H1 (cell line): Measurements from ENCODE around the gene TCF19. TPM values are rescaled to one million over a fixed set of nuclear protein-coding genes. Genes with fewer than 3 reads are reported as not detected.

Experiments used
- CTCF ChIA-PET: fragments of 300-600 bp; sonication (Branson Sonifier 250); formaldehyde crosslinking; loops from one replicate; lab custom pipeline; 2021; ENCODE audit not compliant: partially characterized antibody; lab: Charles Lee
- POLR2A ChIA-PET: fragments of 300-600 bp; sonication (Branson Sonifier 250); formaldehyde crosslinking; loops from one replicate; lab custom pipeline; 2021; ENCODE audit warnings: inconsistent platforms; ENCODE audit not compliant: partially characterized antibody; lab: Charles Lee
- DNase-seq, 2 experiments: peaks; one replicate each; pipeline versions ENCODE4 v3.0.0 to v3.0.0-alpha.2; 2010 to 2022; ENCODE audit warnings: low spot score in 2 of 2, low read depth in 1 of 2, mixed read lengths in 1 of 2
- FAIRE-seq: peaks from 2 replicates; lab custom pipeline; 2011; peaks lifted over from hg19 to GRCh38; lab: Jason Lieb, UNC
- H2AFZ ChIP-seq: 2 replicates; pipeline ENCODE4 v1.8.1; 2012; ENCODE audit warnings: low read length, inconsistent platforms
- H2AK5ac ChIP-seq: 2 replicates; pipeline ENCODE4 v1.6.1; 2013; ENCODE audit warnings: low read depth, low read length
- H2BK120ac ChIP-seq: replicated peaks from 2 replicates; pipeline ENCODE3; 2013; ENCODE audit warnings: low read depth, low read length, inconsistent platforms
- H2BK12ac ChIP-seq: 2 replicates; pipeline ENCODE4 v1.6.1; 2013; ENCODE audit warnings: low read depth, low read length
- H2BK15ac ChIP-seq: 2 replicates; pipeline ENCODE4 v1.6.1; 2013; ENCODE audit warnings: low read length
- H2BK20ac ChIP-seq: 2 replicates; pipeline ENCODE4 v1.6.1; 2013; ENCODE audit warnings: low read length
- H2BK5ac ChIP-seq: 2 replicates; pipeline ENCODE4 v1.6.1; 2013; ENCODE audit warnings: low read depth, low read length
- H3K14ac ChIP-seq: 2 replicates; pipeline ENCODE4 v1.6.1; 2013; ENCODE audit warnings: inconsistent platforms; ENCODE audit not compliant: insufficient read length
- H3K18ac ChIP-seq: 2 replicates; pipeline ENCODE4 v1.6.1; 2013; ENCODE audit warnings: low read length; ENCODE audit errors: extremely low read depth
- H3K23ac ChIP-seq: 2 replicates; pipeline ENCODE4 v1.6.1; 2013; ENCODE audit warnings: inconsistent platforms; ENCODE audit not compliant: insufficient read length
- H3K23me2 ChIP-seq: 2 replicates; pipeline ENCODE4 v1.6.1; 2013; ENCODE audit warnings: low read depth, low read length
- H3K27ac ChIP-seq: 2 replicates; pipeline ENCODE4 v1.6.1; 2011; ENCODE audit warnings: low read depth, low read length, inconsistent platforms
- H3K27me3 ChIP-seq, 4 experiments: replicated peaks in 1 of 4; 1 replicate in 1 of 4; 2 replicates in 3 of 4; pipeline versions ENCODE4 v1.6.1 to v1.8.1; 2011 to 2013; ENCODE audit warnings: low read length in 3 of 4, mild to moderate bottlenecking in 3 of 4, inconsistent platforms in 2 of 4, mixed read lengths in 2 of 4, moderate library complexity in 1 of 4; ENCODE audit not compliant: control insufficient read depth in 3 of 4, insufficient read depth in 3 of 4; ENCODE audit errors: extremely low read depth in 1 of 4
- H3K36me3 ChIP-seq, 4 experiments: 2 replicates each; pipeline versions ENCODE4 v1.6.1 to v1.8.1; 2011 to 2013; ENCODE audit warnings: mild to moderate bottlenecking in 4 of 4, low read length in 3 of 4, moderate library complexity in 2 of 4, control low read depth in 1 of 4, inconsistent platforms in 1 of 4; ENCODE audit not compliant: insufficient read depth in 4 of 4, control insufficient read depth in 2 of 4
- H3K4ac ChIP-seq: replicated peaks from 2 replicates; pipeline ENCODE3; 2013; ENCODE audit warnings: low read length, low read depth, mixed read lengths, inconsistent platforms; ENCODE audit not compliant: insufficient read length
- H3K4me1 ChIP-seq, 4 experiments: replicated peaks in 1 of 4; 1 replicate in 1 of 4; 2 replicates in 3 of 4; pipeline versions ENCODE4 v1.6.1 to v1.8.1; 2011 to 2013; ENCODE audit warnings: low read length in 3 of 4, inconsistent platforms in 2 of 4, mixed read lengths in 1 of 4; ENCODE audit not compliant: insufficient read depth in 4 of 4, control insufficient read depth in 3 of 4
- H3K4me2 ChIP-seq, 2 experiments: 2 replicates each; pipeline versions ENCODE4 v1.6.1 to v1.8.1; 2011 to 2013; ENCODE audit warnings: low read depth in 2 of 2, low read length in 2 of 2, control low read depth in 1 of 2, inconsistent platforms in 1 of 2, mild to moderate bottlenecking in 1 of 2; ENCODE audit not compliant: insufficient read depth in 1 of 2
- H3K4me3 ChIP-seq, 4 experiments: fragments of 200-600, 300-600 bp in 1 of 4; sonication (generic), shearing (Covaris generic), sonication (Bioruptor Twin) in 1 of 4; 2 replicates each; pipeline versions ENCODE4 v1.5.1 to v1.8.1; 2011 to 2016; ENCODE audit warnings: low read length in 4 of 4, low read depth in 3 of 4, control low read depth in 2 of 4, inconsistent platforms in 2 of 4, mild to moderate bottlenecking in 2 of 4, mixed read lengths in 1 of 4, moderate library complexity in 1 of 4; ENCODE audit not compliant: insufficient read depth in 2 of 4; ENCODE audit errors: extremely low read depth in 1 of 4
- H3K56ac ChIP-seq: replicated peaks from 2 replicates; pipeline ENCODE3; 2013; ENCODE audit warnings: low read depth, mild to moderate bottlenecking, mixed read lengths, low read length, inconsistent platforms; ENCODE audit not compliant: insufficient read length
- H3K79me1 ChIP-seq: 2 replicates; pipeline ENCODE4 v1.6.1; 2013; ENCODE audit warnings: low read depth, low read length, control low read depth
- H3K79me2 ChIP-seq, 2 experiments: 2 replicates each; pipeline versions ENCODE4 v1.6.1 to v1.8.1; 2012 to 2013; ENCODE audit warnings: low read length in 2 of 2, mild to moderate bottlenecking in 2 of 2, inconsistent platforms in 1 of 2; ENCODE audit not compliant: insufficient read depth in 2 of 2, control insufficient read depth in 1 of 2
- H3K9ac ChIP-seq, 4 experiments: replicated peaks in 1 of 4; 1 replicate in 1 of 4; 2 replicates in 3 of 4; pipeline versions ENCODE4 v1.6.1 to v1.8.1; 2011 to 2013; ENCODE audit warnings: low read depth in 3 of 4, low read length in 3 of 4, control low read depth in 2 of 4, mild to moderate bottlenecking in 2 of 4, moderate library complexity in 2 of 4, inconsistent platforms in 1 of 4; ENCODE audit errors: extremely low read depth in 1 of 4
- H3K9me3 ChIP-seq, 2 experiments: 2 replicates each; pipeline versions ENCODE4 v1.6.1 to v1.8.1; 2012 to 2013; ENCODE audit warnings: mild to moderate bottlenecking in 2 of 2, moderate library complexity in 2 of 2, control low read depth in 1 of 2, inconsistent platforms in 1 of 2, low read depth in 1 of 2, low read length in 1 of 2, mixed read lengths in 1 of 2; ENCODE audit not compliant: insufficient read depth in 2 of 2
- H4K20me1 ChIP-seq, 2 experiments: replicated peaks in 1 of 2; 2 replicates each; pipeline versions ENCODE3 to v1.8.1; 2011 to 2013; ENCODE audit warnings: inconsistent platforms in 2 of 2, low read length in 2 of 2, mild to moderate bottlenecking in 1 of 2; ENCODE audit not compliant: insufficient read depth in 2 of 2, control insufficient read depth in 1 of 2
- H4K5ac ChIP-seq: 2 replicates; pipeline ENCODE4 v1.6.1; 2013; ENCODE audit warnings: low read length, low read depth, mixed read lengths, inconsistent platforms; ENCODE audit not compliant: insufficient read length
- H4K8ac ChIP-seq: 2 replicates; pipeline ENCODE4 v1.8.0; 2013; ENCODE audit warnings: mild to moderate bottlenecking, moderate library complexity, low read length, inconsistent platforms; ENCODE audit not compliant: insufficient read depth; ENCODE audit errors: extremely low read depth
- H4K91ac ChIP-seq: replicated peaks from 2 replicates; pipeline ENCODE3; 2013; ENCODE audit warnings: low read length, mixed read lengths, inconsistent platforms; ENCODE audit not compliant: insufficient read length
- BRCA1 ChIP-seq: IDR thresholded peaks from 2 replicates; pipeline ENCODE4 v1.6.1; 2012; ENCODE audit warnings: low read depth, low read length, improper control_type of control experiment
- whole genome bisulfite sequencing, 2 experiments: shearing (Covaris generic) in 1 of 2; methylation state at CpG; one replicate each; pipeline versions ENCODE4 v1.1.6 to v1.1.7; 2013 to 2015; ENCODE audit warnings: low lambda C conversion rate in 2 of 2, mixed read lengths in 2 of 2, inconsistent platforms in 1 of 2, low coverage in 1 of 2, missing lambda C conversion rate in 1 of 2; ENCODE audit not compliant: insufficient replicate concordance in 2 of 2, insufficient coverage in 1 of 2, insufficient read length in 1 of 2; ENCODE audit errors: extremely low coverage in 1 of 2, missing lambda C conversion rate in 1 of 2; 5-methylcytosine and 5-hydroxymethylcytosine counted together
- polyA plus RNA-seq, 7 experiments: library from polyadenylated mRNA; depleted of rRNA in 3 of 7; stranded (reverse) in 5 of 7; unstranded in 2 of 7; fragments of >200 nt in 5 of 7; fragments of 200-250 nt in 2 of 7; gene quantifications; 1 replicate in 5 of 7; 2 replicates in 1 of 7; 4 replicates in 1 of 7; pipeline versions ENCODE4 v1.2.1 to v1.2.3, GENCODE V29; 2011 to 2013; ENCODE audit warnings: missing spikeins in 2 of 7, mixed read lengths in 2 of 7
- total RNA-seq: library from RNA; stranded (reverse); fragmentation: NEBNext Ultra II Directional; extraction: Animal tissue kit (Norgen Biotek cat#: 25700); gene quantifications from 2 replicates; pipeline ENCODE4 v1.2.1, GENCODE V29; 2021

TCF19 gene
- total and polyA plus RNA-seq, 2 of the 8 experiments (the other 6 are each of a cell fraction or from before 2014, with no cell fraction given) = 7.2 to 11.0 TPM

- no peak overlapping the region for H2AFZ ChIP-seq
- no peak overlapping the region for H3K14ac ChIP-seq
- H2BK20ac ChIP-seq = no peak overlapping the region
- no peak for DNase-seq
- H3K23ac ChIP-seq = no peak overlapping the region
- peak overlapping the region in 1 of 2 experiments; percentile 94; a peak in 1 of 4 replicates for H3K4me2 ChIP-seq
- no peak overlapping the region for H3K9ac ChIP-seq
- H3K23me2 ChIP-seq = peaks cover 14% of the 10 kb centered on the region
- peak overlapping the region in 1 of 4 experiments; percentile 72; a peak in 1 of 8 replicates for H3K4me3 ChIP-seq
- H4K8ac ChIP-seq = no peak overlapping the region
- no peak overlapping the region for H3K56ac ChIP-seq
- H4K20me1 ChIP-seq = peaks cover 0 to 1% of the 10 kb centered on the region in 2 experiments
- H3K4ac ChIP-seq = no peak overlapping the region
- no peaks in the 10 kb centered on the region for H3K9me3 ChIP-seq
- H2BK15ac ChIP-seq = no peak overlapping the region
- no peak overlapping the region for H3K27ac ChIP-seq
- H2BK12ac ChIP-seq = no peak overlapping the region
- peaks cover 0 to 25% (median 4%) of the 10 kb centered on the region in 4 experiments; a peak in 5 of 8 replicates for H3K36me3 ChIP-seq
- no peak overlapping the region for H2BK5ac ChIP-seq
- H3K4me1 ChIP-seq = peaks cover 0 to 20% (median 12%) of the 10 kb centered on the region in 4 experiments; a peak in 5 of 7 replicates
- no peaks in the 10 kb centered on the region for H3K27me3 ChIP-seq
- FAIRE-seq = no peak
- H3K18ac ChIP-seq = no peak overlapping the region
- WGBS, 2 experiments = 95% methylated on average over 7 of the region's 7 CpGs; no CpG with 5 or more reads in 1 of the 2 experiments
- H2AK5ac ChIP-seq = no peak overlapping the region
- POLR2A ChIA-PET = interaction anchor here (61.6 to 68.5 kb wide), 2 partner anchors 9 to 12 kb away, joined by 2251 read pairs; partner anchors contain the start of genes CCHCR1, CDSN, POU5F1 and PSORS1C1
- H4K91ac ChIP-seq = no peak overlapping the region
- CTCF ChIA-PET = interaction anchor here (0.6 to 2.6 kb wide), 7 partner anchors 13 to 241 kb away, joined by 3 to 12 read pairs (median 6); partner anchors contain the start of gene PSORS1C2
- no peak overlapping the region for H2BK120ac ChIP-seq
- H4K5ac ChIP-seq = no peak overlapping the region
- no peaks in the 10 kb centered on the region for H3K79me1 ChIP-seq
- no peaks in the 10 kb centered on the region for H3K79me2 ChIP-seq
- no peak for TF ChIP-seq BRCA1
Measured at GRCh38 chr6:31156641-31157040, 1.7 kb upstream of the TCF19 start.
